ENCODE results near the gene TRIM41. TPM values are rescaled to one million over a fixed set of nuclear protein-coding genes. Genes with fewer than 3 reads are reported as not detected.

Gene TRIM41
- total and polyA plus RNA-seq, 9 of the 15 experiments (the other 6 are each of a cell fraction or from before 2014, with no cell fraction given), result 1.8 to 47.6 (median 20.9) TPM

DNA sequence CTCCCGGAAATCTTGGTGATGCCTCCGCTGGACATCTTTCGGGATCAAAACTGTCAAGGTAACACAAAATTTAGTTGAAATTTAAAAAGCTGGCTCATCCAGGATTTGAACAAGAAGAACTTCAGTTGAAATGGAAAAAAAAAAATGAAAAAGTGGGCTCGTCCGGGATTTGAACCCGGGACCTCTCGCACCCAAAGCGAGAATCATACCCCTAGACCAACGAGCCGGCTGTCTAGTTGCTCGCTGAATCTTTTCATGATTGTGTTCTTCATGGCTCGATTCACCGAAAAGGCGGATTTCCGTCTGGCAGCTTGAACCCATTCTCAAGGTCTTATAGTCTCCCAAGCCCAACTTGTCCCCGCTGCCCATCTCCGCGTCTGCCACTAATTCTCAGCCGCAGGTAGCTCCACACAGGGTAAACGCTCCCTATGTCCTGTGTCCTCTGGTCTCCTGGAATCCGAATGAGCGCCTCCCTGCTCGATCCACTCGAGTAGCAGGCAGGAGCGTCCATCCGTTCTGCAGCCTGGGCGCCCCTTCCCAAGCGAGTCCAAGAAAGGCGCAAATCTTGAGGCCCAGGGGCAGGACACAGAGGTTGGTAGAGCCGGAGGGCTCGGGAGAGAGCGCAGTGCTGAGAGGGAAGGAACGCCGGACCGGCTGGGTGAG is 34.2 kb upstream of the TRIM41 start (continued):
- TF ChIP-seq, protein P1, sequence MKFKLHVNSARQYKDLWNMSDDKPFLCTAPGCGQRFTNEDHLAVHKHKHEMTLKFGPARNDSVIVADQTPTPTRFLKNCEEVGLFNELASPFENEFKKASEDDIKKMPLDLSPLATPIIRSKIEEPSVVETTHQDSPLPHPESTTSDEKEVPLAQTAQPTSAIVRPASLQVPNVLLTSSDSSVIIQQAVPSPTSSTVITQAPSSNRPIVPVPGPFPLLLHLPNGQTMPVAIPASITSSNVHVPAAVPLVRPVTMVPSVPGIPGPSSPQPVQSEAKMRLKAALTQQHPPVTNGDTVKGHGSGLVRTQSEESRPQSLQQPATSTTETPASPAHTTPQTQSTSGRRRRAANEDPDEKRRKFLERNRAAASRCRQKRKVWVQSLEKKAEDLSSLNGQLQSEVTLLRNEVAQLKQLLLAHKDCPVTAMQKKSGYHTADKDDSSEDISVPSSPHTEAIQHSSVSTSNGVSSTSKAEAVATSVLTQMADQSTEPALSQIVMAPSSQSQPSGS (CRISPR knock-in tag; IDR thresholded peaks at IDR 0.05), result no peak
- TF ChIP-seq, protein P2, sequence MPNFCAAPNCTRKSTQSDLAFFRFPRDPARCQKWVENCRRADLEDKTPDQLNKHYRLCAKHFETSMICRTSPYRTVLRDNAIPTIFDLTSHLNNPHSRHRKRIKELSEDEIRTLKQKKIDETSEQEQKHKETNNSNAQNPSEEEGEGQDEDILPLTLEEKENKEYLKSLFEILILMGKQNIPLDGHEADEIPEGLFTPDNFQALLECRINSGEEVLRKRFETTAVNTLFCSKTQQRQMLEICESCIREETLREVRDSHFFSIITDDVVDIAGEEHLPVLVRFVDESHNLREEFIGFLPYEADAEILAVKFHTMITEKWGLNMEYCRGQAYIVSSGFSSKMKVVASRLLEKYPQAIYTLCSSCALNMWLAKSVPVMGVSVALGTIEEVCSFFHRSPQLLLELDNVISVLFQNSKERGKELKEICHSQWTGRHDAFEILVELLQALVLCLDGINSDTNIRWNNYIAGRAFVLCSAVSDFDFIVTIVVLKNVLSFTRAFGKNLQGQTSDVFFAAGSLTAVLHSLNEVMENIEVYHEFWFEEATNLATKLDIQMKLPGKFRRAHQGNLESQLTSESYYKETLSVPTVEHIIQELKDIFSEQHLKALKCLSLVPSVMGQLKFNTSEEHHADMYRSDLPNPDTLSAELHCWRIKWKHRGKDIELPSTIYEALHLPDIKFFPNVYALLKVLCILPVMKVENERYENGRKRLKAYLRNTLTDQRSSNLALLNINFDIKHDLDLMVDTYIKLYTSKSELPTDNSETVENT (CRISPR knock-in tag; IDR thresholded peaks at IDR 0.05), result no peak
- TF ChIP-seq GATA2 (CRISPR knock-in tag; IDR thresholded peaks at IDR 0.05) (no peak), NFE2L1 (tag; IDR thresholded peaks at IDR 0.05; ENCODE audit: borderline replicate concordance, low read depth) (no peak), ARHGAP35 (IDR thresholded peaks at IDR 0.05; ENCODE audit: partially characterized antibody) (no peak), TAL1 (IDR thresholded peaks at IDR 0.05) (no peak), CBX8 (IDR thresholded peaks at IDR 0.05; ENCODE audit: borderline replicate concordance, extremely low read depth, low read depth, low read length, poor library complexity, severe bottlenecking) (no peak), GTF2A2 (tag; IDR thresholded peaks at IDR 0.05) (no peak)
- TF ChIP-seq, protein P3, sequence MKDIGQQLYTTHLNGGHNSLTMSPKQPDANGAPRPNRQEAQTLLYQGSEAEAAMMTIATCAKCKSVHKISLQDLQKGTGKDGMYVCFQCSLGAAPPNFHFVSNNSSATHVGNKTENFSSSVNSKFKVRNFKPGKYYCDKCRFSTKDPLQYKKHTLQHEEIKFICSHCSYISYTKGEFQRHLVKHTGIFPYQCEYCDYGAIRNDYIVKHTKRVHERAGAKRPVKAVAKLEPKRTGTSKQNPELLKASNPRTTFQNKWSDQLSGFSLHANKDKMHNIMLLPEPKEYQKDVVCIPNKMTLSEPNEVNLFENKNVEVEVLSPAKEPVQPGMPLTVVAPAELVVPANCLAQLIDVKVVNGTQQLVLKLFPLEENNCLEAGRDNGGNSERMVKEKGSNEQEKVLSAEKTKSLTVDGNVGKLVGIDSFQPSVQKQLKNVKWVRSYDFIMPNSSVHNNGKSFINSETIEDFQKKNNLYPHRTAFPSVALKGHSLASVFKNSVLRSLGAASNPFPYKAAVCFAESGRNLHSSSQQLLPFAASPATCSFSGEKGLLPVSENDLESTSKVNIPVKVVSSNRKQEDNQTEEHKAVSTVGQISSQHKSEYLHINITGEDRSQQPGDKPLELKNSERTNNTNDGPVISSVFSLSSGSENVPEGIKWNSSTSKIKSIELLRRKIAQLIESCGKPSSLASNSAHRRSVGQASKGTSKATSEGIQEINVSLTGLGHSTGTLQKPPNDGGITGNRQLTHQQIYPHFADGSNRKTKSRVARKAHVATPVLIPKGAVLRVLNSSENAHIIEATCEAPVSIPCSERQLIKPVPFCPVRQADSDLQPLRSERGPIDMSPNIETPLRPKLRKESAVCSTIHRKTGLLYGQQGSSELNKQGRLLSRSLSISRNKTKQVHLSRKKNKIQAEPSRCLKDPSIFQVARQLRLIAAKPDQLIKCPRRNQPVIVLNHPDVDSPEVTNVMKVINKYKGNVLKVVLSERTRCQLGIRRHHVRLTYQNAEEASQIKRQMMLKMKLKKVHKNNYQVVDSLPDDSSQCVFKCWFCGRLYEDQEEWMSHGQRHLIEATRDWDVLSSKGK (CRISPR knock-in tag; IDR thresholded peaks at IDR 0.05), result no peak
- TF ChIP-seq, protein P4, sequence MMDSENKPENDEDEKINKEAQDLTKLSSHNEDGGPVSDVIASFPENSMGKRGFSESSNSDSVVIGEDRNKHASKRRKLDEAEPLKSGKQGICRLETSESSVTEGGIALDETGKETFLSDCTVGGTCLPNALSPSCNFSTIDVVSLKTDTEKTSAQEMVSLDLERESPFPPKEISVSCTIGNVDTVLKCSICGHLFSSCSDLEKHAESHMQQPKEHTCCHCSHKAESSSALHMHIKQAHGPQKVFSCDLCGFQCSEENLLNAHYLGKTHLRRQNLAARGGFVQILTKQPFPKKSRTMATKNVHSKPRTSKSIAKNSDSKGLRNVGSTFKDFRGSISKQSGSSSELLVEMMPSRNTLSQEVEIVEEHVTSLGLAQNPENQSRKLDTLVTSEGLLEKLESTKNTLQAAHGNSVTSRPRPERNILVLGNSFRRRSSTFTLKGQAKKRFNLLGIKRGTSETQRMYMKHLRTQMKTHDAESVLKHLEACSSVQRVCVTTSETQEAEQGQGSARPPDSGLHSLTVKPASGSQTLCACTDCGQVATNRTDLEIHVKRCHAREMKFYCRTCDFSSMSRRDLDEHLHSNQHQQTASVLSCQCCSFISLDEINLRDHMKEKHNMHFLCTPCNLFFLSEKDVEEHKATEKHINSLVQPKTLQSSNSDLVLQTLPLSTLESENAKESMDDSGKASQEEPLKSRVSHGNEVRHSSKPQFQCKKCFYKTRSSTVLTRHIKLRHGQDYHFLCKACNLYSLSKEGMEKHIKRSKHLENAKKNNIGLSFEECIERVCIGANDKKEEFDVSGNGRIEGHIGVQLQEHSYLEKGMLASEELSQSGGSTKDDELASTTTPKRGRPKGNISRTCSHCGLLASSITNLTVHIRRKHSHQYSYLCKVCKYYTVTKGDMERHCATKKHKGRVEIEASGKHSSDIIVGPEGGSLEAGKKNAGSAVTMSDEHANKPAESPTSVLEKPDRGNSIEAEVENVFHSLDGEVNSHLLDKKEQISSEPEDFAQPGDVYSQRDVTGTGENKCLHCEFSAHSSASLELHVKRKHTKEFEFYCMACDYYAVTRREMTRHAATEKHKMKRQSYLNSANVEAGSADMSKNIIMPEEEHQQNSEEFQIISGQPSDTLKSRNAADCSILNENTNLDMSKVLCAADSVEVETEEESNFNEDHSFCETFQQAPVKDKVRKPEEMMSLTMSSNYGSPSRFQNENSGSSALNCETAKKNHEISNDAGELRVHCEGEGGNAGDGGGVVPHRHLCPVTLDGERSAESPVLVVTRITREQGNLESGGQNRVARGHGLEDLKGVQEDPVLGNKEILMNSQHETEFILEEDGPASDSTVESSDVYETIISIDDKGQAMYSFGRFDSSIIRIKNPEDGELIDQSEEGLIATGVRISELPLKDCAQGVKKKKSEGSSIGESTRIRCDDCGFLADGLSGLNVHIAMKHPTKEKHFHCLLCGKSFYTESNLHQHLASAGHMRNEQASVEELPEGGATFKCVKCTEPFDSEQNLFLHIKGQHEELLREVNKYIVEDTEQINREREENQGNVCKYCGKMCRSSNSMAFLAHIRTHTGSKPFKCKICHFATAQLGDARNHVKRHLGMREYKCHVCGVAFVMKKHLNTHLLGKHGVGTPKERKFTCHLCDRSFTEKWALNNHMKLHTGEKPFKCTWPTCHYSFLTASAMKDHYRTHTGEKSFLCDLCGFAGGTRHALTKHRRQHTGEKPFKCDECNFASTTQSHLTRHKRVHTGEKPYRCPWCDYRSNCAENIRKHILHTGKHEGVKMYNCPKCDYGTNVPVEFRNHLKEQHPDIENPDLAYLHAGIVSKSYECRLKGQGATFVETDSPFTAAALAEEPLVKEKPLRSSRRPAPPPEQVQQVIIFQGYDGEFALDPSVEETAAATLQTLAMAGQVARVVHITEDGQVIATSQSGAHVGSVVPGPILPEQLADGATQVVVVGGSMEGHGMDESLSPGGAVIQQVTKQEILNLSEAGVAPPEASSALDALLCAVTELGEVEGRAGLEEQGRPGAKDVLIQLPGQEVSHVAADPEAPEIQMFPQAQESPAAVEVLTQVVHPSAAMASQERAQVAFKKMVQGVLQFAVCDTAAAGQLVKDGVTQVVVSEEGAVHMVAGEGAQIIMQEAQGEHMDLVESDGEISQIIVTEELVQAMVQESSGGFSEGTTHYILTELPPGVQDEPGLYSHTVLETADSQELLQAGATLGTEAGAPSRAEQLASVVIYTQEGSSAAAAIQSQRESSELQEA (IDR thresholded peaks at IDR 0.05; ENCODE audit: low read depth), result no peak; the same call in 1 of the 2 replicates
- TF ChIP-seq, protein P5, sequence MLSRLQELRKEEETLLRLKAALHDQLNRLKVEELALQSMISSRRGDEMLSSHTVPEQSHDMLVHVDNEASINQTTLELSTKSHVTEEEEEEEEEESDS (CRISPR knock-in tag; IDR thresholded peaks at IDR 0.05), result no peak

Measured in K562 (cell line).